Adrenal gland (tissue), 12 donors: Measurements from ENCODE around the gene MITF. TPM values are rescaled to one million over a fixed set of nuclear protein-coding genes. Genes with fewer than 3 reads are reported as not detected.

ENCODE experiments used
- DNase-seq, 7 donors: peaks; one replicate each; pipeline ENCODE4 v3.0.0-alpha.2; 2019 to 2020
- H3K27ac ChIP-seq, 5 donors: fragments of 200-600 bp; sonication (generic) in 4 of 5; 1 replicate in 3 of 5; 2 replicates in 2 of 5; pipeline versions ENCODE4 v1.5.1 to v1.8.0; 2016 to 2020; ENCODE audit warnings: mild to moderate bottlenecking in 1 of 5
- H3K27me3 ChIP-seq: fragments of 200-600 bp; 2 replicates; pipeline ENCODE4 v1.8.0; 2021
- H3K36me3 ChIP-seq, 2 donors: fragments of 200-600 bp; replicated peaks in 1 of 2; 1 replicate in 1 of 2; 2 replicates in 1 of 2; pipeline versions ENCODE4 v1.5.1 to v1.8.0; 2018 to 2022
- H3K4me1 ChIP-seq, 2 donors: fragments of 200-600 bp; replicated peaks in 1 of 2; 1 replicate in 1 of 2; 2 replicates in 1 of 2; pipeline versions ENCODE4 v1.5.1 to v1.8.0; 2018 to 2021
- H3K4me3 ChIP-seq, 4 donors: fragments of 200-600 bp; sonication (generic) in 3 of 4; one replicate each; pipeline ENCODE4 v1.5.1; 2016 to 2018
- H3K9me3 ChIP-seq, 3 donors: fragments of 200-600 bp; sonication (generic) in 1 of 3; replicated peaks in 1 of 3; 1 replicate in 2 of 3; 2 replicates in 1 of 3; pipeline versions ENCODE4 v1.5.1 to v1.8.0; 2016 to 2021
- CTCF ChIP-seq, 6 experiments: fragments of 450-650 bp in 4 of 6; fragments of 200-600 bp in 2 of 6; sonication (generic) in 1 of 6; IDR thresholded peaks; 1 replicate in 5 of 6; 2 replicates in 1 of 6; pipeline versions ENCODE4 v1.5.1 to v1.8.0; 2016 to 2021; ENCODE audit warnings: antibody characterized with exemption in 6 of 6, mild to moderate bottlenecking in 2 of 6, moderate library complexity in 1 of 6
- POLR2A ChIP-seq, 2 donors: fragments of 450-650 bp; IDR thresholded peaks; one replicate each; pipeline ENCODE4 v1.6.1; 2017; ENCODE audit warnings: antibody characterized with exemption in 2 of 2, mild to moderate bottlenecking in 2 of 2, moderate library complexity in 1 of 2
- WGBS, 4 donors: extraction: QIAGEN DNeasy Blood & Tissue Kit in 2 of 4; methylation state at CpG; one replicate each; pipeline versions ENCODE4 v1.1.5 to v1.1.7; 2013 to 2017; 5-methylcytosine and 5-hydroxymethylcytosine counted together
- intact Hi-C, 2 donors: fragments of 100-400 bp; cut with DNase I; formaldehyde crosslinking; loops; one replicate each; pipeline versions ENCODE4 v1.14.1 to v1.15.0; 2022 to 2023
- polyA plus RNA-seq, 3 donors: library from polyadenylated mRNA; stranded (reverse); fragments of 200-250 nt in 2 of 3; fragments of 350-450 nt in 1 of 3; fragmentation: Illumina TruSeq in 1 of 3; extraction: RNeasy Lipid Tissue Mini Kit (QIAGEN cat#74804) in 1 of 3; gene quantifications; one replicate each; pipeline ENCODE4 v1.2.3, GENCODE V29; 2013 to 2014
- total RNA-seq, 9 donors: library from RNA; depleted of rRNA in 4 of 9; stranded (reverse); fragments of >200 nt in 4 of 9; fragments of 120-200 nt in 1 of 9; fragmentation: NEBNext Ultra II Directional in 1 of 9; extraction: Animal tissue kit (Norgen Biotek cat#: 25700) in 1 of 9; gene quantifications; one replicate each; pipeline versions ENCODE4 v1.1.0 to v1.2.4, GENCODE V29; 2013 to 2023
- donor health status: healthy with polysubstance abuse.
- donor health status: Bipolar disorder and iron deficiency.
- donor health status: DM: yes; HTN: yes; CAD: no.
- donor health status: DM: no; HTN: no; CAD: no.
- donor health status: DM: no; HTN: no; CAD: no.
- donor health status: DM: yes; HTN: yes; CAD: no.

The MITF gene
- total and polyA plus RNA-seq, 12 donors: 2.4 to 23.4 (median 10.6) TPM

- TF ChIP-seq POLR2A (IDR thresholded peaks at IDR 0.05) (no peak), CTCF (IDR thresholded peaks at IDR 0.05) (no peak)
- Histone ChIP-seq H3K9me3 (no peaks in the 10 kb centered on the region), H3K4me3 (no peak overlapping the region), H3K4me1 (peaks cover 0 to 7% of the 10 kb centered on the region in 2 donors), H3K27ac (no peak overlapping the region), H3K27me3 (no peaks in the 10 kb centered on the region), H3K36me3 (no peaks in the 10 kb centered on the region)
- 91 to 98% (median 95%) methylated on average over 3 of the region's 3 CpGs for WGBS, 4 donors
- no peak for DNase-seq
- intact Hi-C loops: no loop called here
These were observed 122.3 kb downstream of the MITF start for GRCh38 chr3:69861556-69861955.

GRCh38 chr3:69864141-69864540 lies 124.9 kb downstream of the MITF start:
- H3K4me3 ChIP-seq: no peak overlapping the region
- H3K27ac ChIP-seq: no peak overlapping the region
- intact Hi-C loops: no loop called here
- no peak for DNase-seq
- WGBS, 4 donors: 88 to 96% (median 92%) methylated on average over 3 of the region's 3 CpGs
- H3K4me1 ChIP-seq: peaks cover 0 to 10% of the 10 kb centered on the region in 2 donors
- TF ChIP-seq CTCF (IDR thresholded peaks at IDR 0.05): no peak
- no peak for TF ChIP-seq POLR2A (IDR thresholded peaks at IDR 0.05)
- no peaks in the 10 kb centered on the region for H3K36me3 ChIP-seq
- H3K27me3 ChIP-seq: no peaks in the 10 kb centered on the region
- H3K9me3 ChIP-seq: no peaks in the 10 kb centered on the region

- no peak overlapping the region for H3K27ac ChIP-seq
- intact Hi-C loops: no loop called here
- H3K27me3 ChIP-seq: no peaks in the 10 kb centered on the region
- DNase-seq: no peak
- TF ChIP-seq POLR2A (IDR thresholded peaks at IDR 0.05) (no peak), CTCF (IDR thresholded peaks at IDR 0.05) (no peak)
- H3K36me3 ChIP-seq: no peaks in the 10 kb centered on the region
- H3K4me3 ChIP-seq: no peak overlapping the region
- H3K4me1 ChIP-seq: peaks cover 0 to 10% of the 10 kb centered on the region in 2 donors
- H3K9me3 ChIP-seq: no peaks in the 10 kb centered on the region
- WGBS, 4 donors: 78 to 86% (median 85%) methylated on average over 2 of the region's 2 CpGs
These were observed 125.5 kb downstream of the MITF start for GRCh38 chr3:69864766-69865165.

GRCh38 chr3:69865925-69866679 lies 126.8 kb downstream of the MITF start:
- intact Hi-C loops: no loop called here
- H3K9me3 ChIP-seq: no peaks in the 10 kb centered on the region
- 36 to 45% (median 40%) methylated on average over 10 of the region's 10 CpGs for WGBS, 4 donors
- peak; percentile 29 to 76 (median 48) for DNase-seq
- H3K4me1 ChIP-seq: peaks cover 0 to 10% of the 10 kb centered on the region in 2 donors
- TF ChIP-seq CTCF (IDR thresholded peaks at IDR 0.05): no peak
- TF ChIP-seq POLR2A (IDR thresholded peaks at IDR 0.05): no peak
- no peaks in the 10 kb centered on the region for H3K36me3 ChIP-seq
- peak overlapping the region in 3 of 4 donors; percentile 16 to 39 (median 29) for H3K4me3 ChIP-seq
- H3K27ac ChIP-seq: peak overlapping the region in 1 of 5 donors; percentile 3
- H3K27me3 ChIP-seq: no peaks in the 10 kb centered on the region
